Astrocyte of the spinal cord (primary cell): ENCODE data around the gene MPPED1.

Experiments
- DNase-seq: peaks from one replicate; pipeline ENCODE4 v3.0.0; 2011; ENCODE audit warnings: low read depth, low spot score
- H3K4me3 ChIP-seq: 2 replicates; pipeline ENCODE4 v1.5.1; 2011; ENCODE audit warnings: low read depth, mild to moderate bottlenecking, low read length, moderate library complexity
- in situ Hi-C: cut with HindIII; loops from 2 replicates; pipeline ENCODE4 v1.10.0; 2017; ENCODE audit warnings: low sequenced_read_pairs
- TF ChIP-seq, protein P1 (sequence below): IDR thresholded peaks from 2 replicates; pipeline ENCODE4 v1.5.1; 2012; ENCODE audit warnings: low read depth, mild to moderate bottlenecking, low read length, inconsistent platforms

The MPPED1 gene

DNA sequence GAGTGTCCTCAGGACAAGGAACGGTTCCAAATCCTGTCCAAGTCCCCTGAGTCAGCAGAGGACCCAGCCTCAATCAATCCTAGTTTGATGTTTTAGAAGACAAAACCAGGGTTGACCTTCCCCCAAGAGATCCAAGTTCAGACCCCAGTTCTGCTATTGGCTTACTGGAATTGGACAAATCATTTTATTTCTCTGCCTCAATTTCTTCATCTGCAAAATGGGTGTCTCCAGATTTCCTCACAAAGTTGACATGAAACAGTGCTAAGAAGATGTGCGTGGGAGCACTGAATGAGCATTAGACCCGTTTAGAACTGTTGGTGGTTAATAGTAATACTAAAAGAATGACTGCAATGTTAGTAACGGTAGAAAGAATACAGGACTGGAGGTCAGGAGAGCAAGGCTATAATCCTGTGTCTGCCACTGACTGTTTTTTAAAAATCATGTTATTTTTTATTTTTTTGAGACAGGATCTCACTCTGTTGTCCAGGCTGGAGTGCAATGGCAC is 35.8 kb upstream of the MPPED1 start:
- DNase-seq: no peak
- H3K4me3 ChIP-seq: no peak overlapping the region
- TF ChIP-seq, protein P1, sequence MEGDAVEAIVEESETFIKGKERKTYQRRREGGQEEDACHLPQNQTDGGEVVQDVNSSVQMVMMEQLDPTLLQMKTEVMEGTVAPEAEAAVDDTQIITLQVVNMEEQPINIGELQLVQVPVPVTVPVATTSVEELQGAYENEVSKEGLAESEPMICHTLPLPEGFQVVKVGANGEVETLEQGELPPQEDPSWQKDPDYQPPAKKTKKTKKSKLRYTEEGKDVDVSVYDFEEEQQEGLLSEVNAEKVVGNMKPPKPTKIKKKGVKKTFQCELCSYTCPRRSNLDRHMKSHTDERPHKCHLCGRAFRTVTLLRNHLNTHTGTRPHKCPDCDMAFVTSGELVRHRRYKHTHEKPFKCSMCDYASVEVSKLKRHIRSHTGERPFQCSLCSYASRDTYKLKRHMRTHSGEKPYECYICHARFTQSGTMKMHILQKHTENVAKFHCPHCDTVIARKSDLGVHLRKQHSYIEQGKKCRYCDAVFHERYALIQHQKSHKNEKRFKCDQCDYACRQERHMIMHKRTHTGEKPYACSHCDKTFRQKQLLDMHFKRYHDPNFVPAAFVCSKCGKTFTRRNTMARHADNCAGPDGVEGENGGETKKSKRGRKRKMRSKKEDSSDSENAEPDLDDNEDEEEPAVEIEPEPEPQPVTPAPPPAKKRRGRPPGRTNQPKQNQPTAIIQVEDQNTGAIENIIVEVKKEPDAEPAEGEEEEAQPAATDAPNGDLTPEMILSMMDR: no peak
- in situ Hi-C loops: no loop called here

DNA sequence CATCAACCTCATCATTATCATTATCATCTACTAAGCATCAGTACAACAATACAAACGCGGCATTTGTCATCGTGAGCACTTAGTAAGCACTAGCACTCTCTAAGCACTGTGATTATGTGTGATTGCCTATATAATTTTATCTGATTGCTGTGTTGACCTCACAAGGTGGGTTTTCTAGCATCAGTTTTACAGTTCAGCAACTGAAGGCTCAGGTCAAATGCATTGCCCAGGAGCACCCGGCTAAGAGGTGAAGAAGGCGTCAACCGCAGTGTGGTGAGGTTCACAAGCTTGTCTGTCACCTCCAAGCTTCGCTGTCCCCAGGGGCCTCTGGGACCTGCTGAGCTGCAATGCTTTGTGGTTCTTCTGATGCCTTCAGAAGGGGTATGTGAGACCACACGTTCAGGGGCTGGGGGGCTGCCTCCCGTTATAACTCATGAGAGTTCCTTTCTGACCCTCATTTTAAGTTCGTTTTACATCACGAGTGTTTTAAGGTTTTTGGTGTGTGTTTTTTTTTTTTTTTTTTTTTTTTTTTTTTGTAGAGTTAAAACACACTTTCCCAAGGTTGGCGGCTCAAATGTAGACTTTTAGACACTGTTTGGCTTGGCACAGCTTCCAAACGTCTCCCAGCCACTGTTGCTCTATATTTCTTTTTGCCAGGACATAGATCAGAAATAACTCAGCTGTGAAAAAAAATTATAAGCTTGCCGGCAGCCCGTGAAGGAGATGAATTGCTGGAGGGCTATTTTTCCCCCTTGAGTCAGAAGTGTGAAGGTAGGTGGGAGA is 34.9 kb upstream of the MPPED1 start:
- no peak for DNase-seq
- H3K4me3 ChIP-seq: no peak overlapping the region
- in situ Hi-C loops: no loop called here
- TF ChIP-seq, protein P1: no peak

DNA sequence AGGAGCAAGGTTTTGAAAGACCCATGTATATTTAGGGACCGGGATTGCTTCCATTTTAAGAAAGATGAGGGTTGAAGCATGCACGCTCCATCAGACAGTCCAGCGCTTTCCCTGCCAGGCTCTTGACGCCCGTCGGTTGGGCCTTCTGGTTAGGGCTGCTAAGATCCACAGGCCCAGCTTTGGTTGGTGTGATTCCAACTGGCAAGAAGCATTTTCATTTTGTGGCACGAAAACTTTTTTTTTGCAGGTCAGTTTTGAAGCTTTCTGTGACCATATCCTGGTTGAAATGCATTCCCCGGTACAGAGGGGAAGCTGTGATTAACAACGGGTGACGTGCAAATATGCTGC is 34.3 kb upstream of the MPPED1 start:
- no peak for DNase-seq
- in situ Hi-C loops: no loop called here
- no peak overlapping the region for H3K4me3 ChIP-seq
- TF ChIP-seq, protein P1: no peak

DNA sequence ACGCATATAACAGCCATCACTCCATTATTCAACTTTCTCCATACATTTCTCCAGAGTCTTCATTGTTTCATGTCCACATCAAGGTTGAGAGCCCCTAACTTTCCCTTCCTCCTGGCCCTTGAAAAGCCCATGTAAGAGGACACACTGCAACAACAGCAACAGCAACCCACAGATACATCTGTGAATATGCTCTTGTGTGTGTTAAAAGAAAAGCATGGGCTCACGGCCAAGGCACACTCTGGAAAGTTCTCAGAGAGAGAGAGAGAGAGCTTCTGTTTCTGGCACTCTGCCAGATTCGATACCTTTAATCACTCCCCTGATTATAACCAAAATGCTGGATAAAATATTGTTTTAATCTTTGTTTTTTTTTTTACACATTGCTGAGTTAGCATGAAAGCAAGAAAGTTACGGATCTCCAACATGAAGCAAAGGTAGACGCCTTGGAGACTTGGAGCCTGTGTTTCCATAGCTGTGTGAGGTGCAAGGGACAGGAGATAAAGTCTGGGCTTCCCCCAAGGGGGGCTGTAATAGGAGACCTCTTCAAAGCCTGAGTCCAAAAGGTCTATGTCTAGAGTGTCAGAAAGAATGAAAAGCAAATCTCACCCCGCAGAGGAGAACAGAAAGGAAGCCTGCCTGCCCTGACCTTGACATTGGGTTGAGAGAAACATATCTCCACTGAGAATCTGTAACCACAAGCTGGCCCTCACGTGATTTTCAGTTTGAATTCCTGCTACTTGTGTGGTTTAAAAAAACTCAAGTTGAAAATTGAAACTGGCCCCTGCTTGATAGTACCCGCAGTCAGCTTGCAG is 33.7 kb upstream of the MPPED1 start:
- TF ChIP-seq, protein P1: no peak
- DNase-seq: peak; percentile 26
- in situ Hi-C loops: no loop called here
- H3K4me3 ChIP-seq: no peak overlapping the region

DNA sequence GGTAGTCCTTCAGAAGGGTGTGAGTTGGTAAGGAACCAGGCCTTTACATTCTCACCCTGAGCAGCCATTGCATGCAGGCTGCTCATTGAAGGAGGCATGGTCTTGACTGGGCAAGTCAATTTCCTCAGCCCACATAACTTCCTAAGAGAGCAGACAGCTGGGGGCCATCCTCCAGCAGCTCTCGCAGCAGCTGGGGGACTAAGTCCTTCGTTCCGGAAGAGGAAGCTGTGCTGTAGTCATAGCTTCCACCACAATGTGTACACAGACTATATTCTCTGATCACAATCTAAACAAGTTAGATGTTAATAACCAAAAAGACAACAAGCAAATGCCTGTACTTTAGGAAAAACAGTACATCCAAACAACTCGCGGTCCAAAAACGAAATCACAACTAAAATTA is 30.1 kb upstream of the MPPED1 start:
- H3K4me3 ChIP-seq: no peak overlapping the region
- no peak for DNase-seq
- in situ Hi-C loops: no loop called here
- TF ChIP-seq, protein P1: no peak

DNA sequence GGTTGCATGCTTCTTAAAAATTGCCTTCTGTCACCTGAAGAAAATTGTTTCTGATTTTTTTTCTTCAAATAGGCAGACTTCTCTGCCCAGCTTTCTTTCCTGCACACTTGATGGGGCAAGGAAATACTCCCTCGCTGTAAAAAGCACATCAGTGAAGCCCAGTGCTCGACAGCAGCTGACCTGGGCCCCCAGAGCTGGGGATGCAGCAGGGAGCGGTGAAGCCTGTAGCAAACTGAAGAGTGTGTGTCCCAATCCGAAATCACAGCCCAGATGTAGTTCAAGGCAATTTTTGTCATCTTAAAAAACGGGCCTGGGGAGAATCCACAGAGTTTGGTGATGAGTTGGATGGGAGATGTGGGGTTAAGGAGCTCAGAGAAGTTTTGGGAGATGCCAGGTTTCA is 27.0 kb upstream of the MPPED1 start:
- TF ChIP-seq, protein P1: no peak
- in situ Hi-C loops: no loop called here

More for the DNA sequence above, 27.0 kb upstream of the MPPED1 start:
- no peak overlapping the region for H3K4me3 ChIP-seq
- no peak for DNase-seq
